ENCODE data around the gene CARMIL3.

DNA sequence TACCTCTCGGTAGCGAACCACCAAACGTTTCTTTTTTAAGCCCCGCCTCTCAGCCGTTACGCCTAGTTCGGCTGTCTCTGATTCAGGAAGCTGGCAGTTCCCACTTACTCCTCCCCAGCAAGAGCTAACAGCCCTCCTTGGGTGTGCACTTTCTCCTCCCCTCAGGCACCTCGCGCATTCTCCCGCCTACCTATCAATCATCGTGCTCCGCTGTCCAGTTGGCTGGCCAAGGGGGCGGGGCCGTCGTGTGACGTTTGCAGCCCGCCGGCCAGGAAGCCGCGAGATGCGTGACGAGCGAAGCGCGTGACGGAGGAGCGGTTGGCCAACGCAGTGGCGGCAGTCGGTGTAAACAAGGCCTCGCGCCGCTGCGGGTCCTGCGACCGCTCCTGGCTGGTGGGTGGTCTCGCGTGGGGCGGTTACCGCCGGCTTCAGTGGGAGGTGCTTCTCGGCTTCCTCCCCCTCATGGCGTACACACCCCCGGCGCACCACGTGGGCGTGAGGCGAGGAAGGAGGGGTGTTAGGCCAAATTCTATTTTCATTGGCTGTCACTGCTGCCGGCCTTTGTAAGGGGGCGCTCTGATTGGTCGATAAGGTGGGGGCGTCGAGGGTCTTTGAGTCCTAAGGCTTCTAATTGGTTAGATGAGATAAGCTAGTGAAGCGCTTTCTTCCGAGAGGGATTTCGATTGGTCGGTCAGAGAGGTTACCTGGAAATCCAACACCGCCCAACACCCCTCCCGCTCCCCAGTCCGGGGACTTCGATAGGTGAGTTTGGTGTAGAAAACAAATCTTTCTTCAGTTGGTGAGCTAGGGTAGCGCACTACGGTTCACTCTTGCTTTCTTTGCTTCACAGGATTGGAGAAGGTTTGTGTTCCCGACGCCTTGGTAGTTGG, 63.0 kb downstream of the CARMIL3 start, which contains the start of the genes DCAF11 and NRL:
- TF ChIP-seq, protein P1, sequence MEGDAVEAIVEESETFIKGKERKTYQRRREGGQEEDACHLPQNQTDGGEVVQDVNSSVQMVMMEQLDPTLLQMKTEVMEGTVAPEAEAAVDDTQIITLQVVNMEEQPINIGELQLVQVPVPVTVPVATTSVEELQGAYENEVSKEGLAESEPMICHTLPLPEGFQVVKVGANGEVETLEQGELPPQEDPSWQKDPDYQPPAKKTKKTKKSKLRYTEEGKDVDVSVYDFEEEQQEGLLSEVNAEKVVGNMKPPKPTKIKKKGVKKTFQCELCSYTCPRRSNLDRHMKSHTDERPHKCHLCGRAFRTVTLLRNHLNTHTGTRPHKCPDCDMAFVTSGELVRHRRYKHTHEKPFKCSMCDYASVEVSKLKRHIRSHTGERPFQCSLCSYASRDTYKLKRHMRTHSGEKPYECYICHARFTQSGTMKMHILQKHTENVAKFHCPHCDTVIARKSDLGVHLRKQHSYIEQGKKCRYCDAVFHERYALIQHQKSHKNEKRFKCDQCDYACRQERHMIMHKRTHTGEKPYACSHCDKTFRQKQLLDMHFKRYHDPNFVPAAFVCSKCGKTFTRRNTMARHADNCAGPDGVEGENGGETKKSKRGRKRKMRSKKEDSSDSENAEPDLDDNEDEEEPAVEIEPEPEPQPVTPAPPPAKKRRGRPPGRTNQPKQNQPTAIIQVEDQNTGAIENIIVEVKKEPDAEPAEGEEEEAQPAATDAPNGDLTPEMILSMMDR (IDR thresholded peaks at IDR 0.05; ENCODE audit: low read length), result no peak
- no peak for TF ChIP-seq EZH2 (IDR thresholded peaks at IDR 0.05; ENCODE audit: borderline replicate concordance, low read length)
